GOT3 (cell line): ENCODE results near the gene GBX1.

Source experiments
- DNase-seq: peaks from one replicate; lab custom pipeline; 2025; ENCODE audit warnings: mixed read lengths; lab: John Stamatoyannopoulos, UW

GBX1 gene

GRCh38 chr7:151173386-151174245 is 6.1 kb upstream of the GBX1 start:
- DNase-seq = no peak

GRCh38 chr7:151172273-151173141 is 5.0 kb upstream of the GBX1 start:
- DNase-seq = peak; percentile 27

- no peak for DNase-seq
Observed at GRCh38 chr7:151168787-151169162, 1.3 kb upstream of the GBX1 start.

- no peak for DNase-seq
Observed at GRCh38 chr7:151168003-151168786, 701 bp upstream of the GBX1 start.

- DNase-seq = no peak
Observed at GRCh38 chr7:151166629-151167196, 781 bp downstream of the GBX1 start.

- no peak for DNase-seq
Observed at GRCh38 chr7:151161757-151162156, 5.7 kb downstream of the GBX1 start.

GRCh38 chr7:151157645-151158329 is 9.7 kb downstream of the GBX1 start:
- no peak for DNase-seq

GRCh38 chr7:151152643-151153513 is 14.6 kb downstream of the GBX1 start:
- no peak for DNase-seq

GRCh38 chr7:151150388-151150787 is 17.1 kb downstream of the GBX1 start:
- no peak for DNase-seq

- no peak for DNase-seq
Observed at GRCh38 chr7:151148319-151149259, 18.9 kb downstream of the GBX1 start.

- DNase-seq = no peak
Observed at GRCh38 chr7:151146761-151147160, 20.7 kb downstream of the GBX1 start.

GRCh38 chr7:151144387-151144786 is 23.1 kb downstream of the GBX1 start:
- DNase-seq = no peak

- no peak for DNase-seq
Observed at GRCh38 chr7:151143261-151144015, 24.1 kb downstream of the GBX1 start.

- no peak for DNase-seq
Observed at GRCh38 chr7:151142686-151143040, 24.8 kb downstream of the GBX1 start.

- no peak for DNase-seq
Observed at GRCh38 chr7:151141855-151142685, 25.4 kb downstream of the GBX1 start.

- DNase-seq = no peak
Observed at GRCh38 chr7:151141311-151141854, 26.1 kb downstream of the GBX1 start.

GRCh38 chr7:151140826-151141225 is 26.7 kb downstream of the GBX1 start:
- no peak for DNase-seq
